ENCODE measurements around the gene WFDC10B.
"Not testable (repeated sequence)": the region's sequence is repeated elsewhere in the genome, so short reads cannot be mapped to it uniquely, and the experiment has no call there.

- not testable (repeated sequence) for TF ChIP-seq CTCF (IDR thresholded peaks at IDR 0.05); EP300 (IDR thresholded peaks at IDR 0.05; ENCODE audit: borderline replicate concordance in 1 of 2, low read depth in 1 of 2, low read length in 1 of 2); SIN3A (IDR thresholded peaks at IDR 0.05; ENCODE audit: borderline replicate concordance, low read depth, low read length); FOXM1 (IDR thresholded peaks at IDR 0.05; ENCODE audit: low read depth)
- TF ChIP-seq, protein P1, sequence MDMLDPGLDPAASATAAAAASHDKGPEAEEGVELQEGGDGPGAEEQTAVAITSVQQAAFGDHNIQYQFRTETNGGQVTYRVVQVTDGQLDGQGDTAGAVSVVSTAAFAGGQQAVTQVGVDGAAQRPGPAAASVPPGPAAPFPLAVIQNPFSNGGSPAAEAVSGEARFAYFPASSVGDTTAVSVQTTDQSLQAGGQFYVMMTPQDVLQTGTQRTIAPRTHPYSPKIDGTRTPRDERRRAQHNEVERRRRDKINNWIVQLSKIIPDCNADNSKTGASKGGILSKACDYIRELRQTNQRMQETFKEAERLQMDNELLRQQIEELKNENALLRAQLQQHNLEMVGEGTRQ (IDR thresholded peaks at IDR 0.05; ENCODE audit: borderline replicate concordance, low read depth, low read length), result not testable (repeated sequence)
Observed at GRCh38 chr20:45645869-45646268, 59.0 kb downstream of the WFDC10B start.
